ENCODE results near the gene ANKRD13A.

The ANKRD13A gene

DNA sequence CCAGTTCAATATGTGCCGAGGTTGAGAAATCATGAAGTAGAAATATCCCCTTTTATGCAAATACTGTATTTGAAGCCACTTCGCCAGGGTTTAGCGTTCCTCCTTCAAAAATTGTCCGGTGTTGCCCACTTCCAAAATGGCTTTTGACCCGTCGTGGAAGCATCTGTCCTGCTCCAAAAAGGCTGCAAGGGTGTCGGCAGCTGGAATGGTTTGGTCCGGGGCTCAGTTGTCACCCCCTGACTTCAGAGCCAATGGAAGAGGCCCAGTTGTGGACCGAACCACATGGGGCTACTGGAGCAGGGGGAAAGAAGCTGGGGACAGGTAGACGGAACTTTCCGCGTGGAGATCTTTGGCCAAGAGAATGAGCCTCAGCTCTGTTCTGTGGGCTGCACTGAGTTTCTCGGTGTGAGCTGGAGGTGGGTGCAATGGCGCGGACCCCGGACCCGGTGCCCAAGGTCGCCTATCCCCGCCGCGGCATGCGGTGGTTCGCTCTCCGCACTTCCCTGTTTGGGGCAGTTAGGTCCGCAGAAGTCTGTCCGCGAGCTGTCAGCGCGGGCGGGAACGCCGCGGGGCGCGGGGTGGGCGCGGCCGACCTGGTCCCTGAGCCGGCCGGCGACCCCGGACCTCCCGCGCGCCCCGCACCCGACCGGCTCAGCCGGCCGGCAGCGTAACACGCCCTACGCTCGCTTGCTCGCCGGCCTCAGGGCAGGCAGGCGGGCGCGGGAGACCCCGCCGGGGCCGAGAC is at the start of gene ANKRD13A:
Gene ANKRD13A, plus strand, starts transcription at position 527 of the 745 bp plus-strand sequence. CDS start 259 bp downstream, outside the sequence.
- DNase-seq (ENCODE audit: low read depth, low spot score) = peak; percentile 96

DNA sequence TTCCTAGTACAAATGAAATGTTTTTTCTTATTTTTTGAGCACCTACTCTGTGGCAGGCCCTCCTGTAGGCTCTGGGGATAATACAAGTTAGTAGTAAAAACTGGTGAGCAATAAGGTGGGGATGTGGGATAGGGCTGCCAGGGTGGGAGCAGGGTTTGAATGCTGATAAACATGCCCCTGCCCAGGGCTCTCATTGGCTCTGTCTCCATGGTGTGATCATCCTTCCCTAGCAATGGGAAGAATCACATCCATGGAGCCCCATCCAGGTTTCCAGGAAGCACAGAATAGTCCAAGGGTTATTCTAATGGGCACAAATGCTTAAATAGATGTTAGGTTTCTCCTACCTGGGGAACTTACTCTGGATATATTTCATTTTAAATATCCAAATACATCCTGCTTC is 48.6 kb upstream of the ANKRD13A start:
- no peak for DNase-seq (ENCODE audit: low read depth, low spot score)

DNA sequence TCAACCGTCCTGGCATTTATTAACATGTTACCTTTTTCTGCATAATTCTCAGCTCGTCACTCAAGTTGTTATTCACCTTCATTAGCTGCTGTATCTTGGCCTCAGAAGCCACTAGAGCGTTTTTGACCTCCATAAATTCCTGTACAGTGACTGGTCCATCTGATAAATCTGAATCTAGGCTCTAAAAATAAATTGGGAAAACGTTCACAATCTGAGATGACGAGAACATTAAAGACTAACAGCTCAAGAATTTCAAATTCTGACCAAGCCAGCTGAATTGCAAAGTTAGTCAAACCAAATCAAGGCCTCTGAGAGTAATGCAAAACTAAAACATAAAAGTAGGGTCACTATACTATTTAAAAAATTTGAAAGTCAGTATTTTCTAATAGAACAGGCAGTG is 48.1 kb upstream of the ANKRD13A start:
- peak; percentile 88 for DNase-seq (ENCODE audit: low read depth, low spot score)

DNA sequence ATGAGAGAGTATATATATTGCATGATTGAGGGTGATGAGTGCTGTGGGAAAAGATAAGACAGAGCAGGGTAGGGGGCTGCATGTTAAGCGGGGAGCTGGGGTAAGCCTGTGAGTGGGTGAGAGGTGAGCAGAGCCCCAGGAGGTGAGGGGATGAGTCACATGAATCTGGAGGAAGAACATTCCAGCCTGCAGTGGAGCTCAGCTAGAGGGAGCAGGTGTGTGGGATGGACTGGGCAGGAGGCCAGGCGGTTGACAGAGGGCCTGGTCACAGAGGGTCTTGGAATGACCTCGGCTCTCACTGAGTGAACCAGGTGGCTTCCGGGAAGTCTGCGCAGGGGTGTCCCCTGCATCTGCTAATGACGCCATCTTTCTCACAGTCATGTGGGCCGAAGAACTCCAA is 47.5 kb upstream of the ANKRD13A start:
- peak; percentile 85 for DNase-seq (ENCODE audit: low read depth, low spot score)

DNA sequence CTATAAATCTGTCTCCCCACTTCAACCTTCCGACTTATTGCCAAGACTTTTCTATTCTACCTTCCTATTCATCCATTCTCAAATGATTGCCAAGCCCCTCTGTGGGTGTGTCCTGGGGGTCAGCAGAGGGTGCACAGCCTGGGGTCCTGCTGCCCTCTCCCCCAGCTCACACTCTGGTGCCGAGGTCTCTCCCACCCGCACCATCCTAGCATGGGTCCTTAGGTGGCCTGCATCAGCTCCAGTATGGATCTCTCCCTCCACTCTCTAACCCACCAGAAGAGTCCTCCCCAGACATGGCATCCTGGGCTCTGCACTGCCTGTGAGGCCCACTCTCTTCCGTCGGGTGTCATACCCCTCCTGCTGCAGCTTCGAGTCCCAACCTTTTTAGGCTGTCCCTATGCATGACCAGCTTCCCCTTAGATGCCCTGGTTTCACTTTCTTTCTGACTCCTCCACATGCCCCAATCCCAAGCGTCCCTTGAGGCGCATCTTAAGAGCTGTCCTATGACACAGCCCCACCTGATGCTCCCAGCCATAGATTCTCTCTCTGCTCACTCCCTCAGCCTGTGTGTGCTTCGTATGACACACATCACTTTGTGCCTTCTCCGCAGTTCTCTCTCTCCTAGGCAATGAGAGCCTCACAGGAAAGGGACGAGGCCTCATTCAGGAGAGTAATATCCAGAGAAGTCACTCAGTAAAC is 46.9 kb upstream of the ANKRD13A start:
- no peak for DNase-seq (ENCODE audit: low read depth, low spot score)

DNA sequence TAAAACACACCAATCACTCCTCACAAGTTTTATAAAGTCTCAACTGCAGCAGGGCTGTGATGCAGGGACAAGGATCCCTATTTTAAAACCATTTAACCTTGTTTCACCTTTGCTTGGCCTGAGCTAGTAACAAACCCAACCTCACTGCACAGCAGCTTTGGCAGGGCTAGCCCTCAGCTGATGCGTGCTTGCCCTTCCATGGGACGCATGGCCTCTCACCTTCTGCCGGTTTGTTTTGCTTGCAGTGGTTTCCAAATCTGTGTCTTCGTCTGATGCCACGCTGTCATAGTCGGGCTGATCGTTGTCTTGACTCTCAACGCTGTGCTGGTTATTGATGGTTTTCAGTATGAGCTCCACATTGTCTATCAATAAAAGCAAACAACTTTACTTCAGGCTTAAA is 46.4 kb upstream of the ANKRD13A start:
- DNase-seq (ENCODE audit: low read depth, low spot score) = no peak

DNA sequence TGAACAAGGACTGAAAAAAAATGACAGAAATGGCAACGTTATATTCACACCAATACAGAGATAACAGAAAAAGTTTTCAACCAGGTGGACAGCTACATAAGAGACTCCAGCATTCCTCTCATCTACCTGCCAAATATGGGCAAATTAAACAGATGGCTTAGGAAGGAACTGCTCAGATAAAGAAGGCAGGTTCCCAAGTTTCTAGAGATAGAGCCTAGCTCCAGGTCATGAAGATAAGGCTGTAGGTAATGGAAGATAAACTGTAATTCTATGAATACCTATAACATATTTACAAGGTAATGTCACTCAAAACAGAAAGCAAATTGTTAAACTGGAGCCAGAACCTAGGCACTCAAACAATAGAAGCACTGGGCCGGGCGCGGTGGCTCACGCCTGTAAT is 45.6 kb upstream of the ANKRD13A start:
- no peak for DNase-seq (ENCODE audit: low read depth, low spot score)

DNA sequence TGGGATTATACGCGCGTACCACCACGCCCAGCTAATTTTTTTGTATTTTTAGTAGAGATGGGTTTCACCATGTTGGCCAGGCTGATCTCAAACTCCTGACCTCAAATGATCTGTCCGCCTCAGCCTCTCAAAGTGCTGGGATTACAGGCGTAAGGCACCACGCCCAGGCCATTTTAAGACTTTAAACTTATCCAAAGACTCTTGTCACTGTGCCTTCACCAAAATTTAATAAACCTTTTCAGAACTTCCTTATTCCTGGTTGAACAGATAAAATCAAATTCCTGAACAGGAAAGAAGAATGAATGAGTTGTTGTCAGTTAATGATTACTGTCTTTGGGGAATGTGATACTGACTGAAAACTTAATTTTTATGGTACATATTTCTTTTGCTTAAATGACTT is 40.9 kb upstream of the ANKRD13A start:
- DNase-seq (ENCODE audit: low read depth, low spot score) = no peak

DNA sequence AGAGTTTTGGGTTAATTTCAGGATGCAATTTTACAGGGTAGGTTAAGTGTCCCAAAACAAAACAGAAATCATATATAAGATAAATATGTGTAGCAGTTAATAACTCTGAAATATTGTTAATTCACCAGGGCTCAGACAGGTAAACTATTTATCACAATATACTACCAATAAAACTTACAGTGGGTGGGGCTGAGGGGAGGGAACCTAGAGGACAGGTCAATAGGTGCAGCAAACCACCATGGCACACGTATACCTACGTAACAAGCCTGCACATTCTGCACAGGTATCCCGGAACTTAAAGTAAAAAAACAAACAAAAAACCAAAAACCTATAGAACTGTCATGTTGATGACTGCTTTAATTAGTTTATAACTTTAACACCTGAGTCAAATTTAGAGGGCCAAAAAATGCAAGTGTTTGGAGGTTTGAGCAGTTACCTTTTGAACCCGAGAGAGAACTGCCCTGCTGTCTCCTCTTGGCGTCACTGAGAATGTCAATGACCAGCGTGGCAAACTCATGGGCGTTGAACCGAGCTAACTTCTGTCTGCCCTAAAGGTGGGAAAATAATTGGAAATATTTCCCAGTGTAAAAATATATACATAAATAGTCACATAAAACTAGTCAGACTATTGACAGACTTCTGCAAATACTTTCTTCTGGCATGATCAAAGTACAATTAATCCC is 39.7 kb upstream of the ANKRD13A start:
- DNase-seq (ENCODE audit: low read depth, low spot score) = no peak

DNA sequence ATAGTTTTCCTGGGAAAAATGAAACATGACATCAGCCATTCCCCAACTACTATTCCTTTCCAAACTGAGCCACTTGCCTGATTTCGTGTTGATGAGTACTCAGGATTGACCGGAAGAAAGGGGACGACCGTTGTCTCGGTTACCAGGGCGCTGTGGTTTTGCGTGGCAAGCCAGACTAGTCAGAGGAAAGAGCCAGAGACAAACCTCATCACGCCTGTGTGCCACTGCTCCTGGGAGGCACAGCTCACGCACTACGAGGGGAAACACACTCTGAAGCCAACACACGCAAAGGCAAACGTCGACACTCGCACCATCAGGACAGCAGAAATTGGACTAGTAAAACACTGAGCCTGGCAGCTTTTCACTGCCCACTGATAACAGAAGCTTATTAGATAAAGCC is 38.0 kb upstream of the ANKRD13A start:
- DNase-seq (ENCODE audit: low read depth, low spot score) = peak; percentile 68

DNA sequence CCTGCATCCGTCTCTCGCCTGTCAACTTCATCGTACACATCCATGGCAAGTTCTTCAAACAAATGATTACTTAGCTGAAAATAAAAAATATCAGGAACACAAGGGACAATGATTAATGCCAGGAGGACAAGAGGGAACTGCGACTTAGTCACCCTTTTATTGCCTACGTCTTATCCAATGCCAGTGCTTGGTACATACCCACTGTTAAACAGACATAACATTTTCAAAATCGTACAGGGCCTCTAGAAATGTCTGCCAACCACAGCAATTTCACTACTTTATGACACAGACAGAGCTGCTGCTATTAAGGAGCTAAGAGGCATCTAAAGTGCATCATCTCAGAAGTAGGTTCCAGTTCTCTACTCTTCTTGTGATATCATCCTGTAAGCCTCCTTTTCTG is 37.6 kb upstream of the ANKRD13A start:
- DNase-seq (ENCODE audit: low read depth, low spot score) = no peak

DNA sequence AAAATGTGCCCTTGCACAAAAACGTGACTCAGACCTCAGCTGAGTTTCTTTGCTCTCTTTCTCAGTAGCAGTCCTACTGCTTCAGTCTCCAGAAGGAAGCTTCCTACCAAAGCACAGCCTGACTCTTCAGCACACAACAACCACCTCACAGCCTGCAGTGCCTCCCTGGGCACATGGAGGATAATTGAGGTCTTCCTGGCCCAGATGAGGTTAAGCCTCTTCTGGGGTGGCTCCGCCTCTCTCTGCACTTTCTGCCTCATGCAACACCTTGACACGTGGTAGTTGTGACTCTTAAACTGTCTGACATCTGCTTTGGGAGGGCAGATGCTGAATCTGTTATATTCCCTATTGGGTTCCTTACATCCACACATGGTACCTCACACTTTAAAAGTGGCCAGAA is 36.8 kb upstream of the ANKRD13A start:
- DNase-seq (ENCODE audit: low read depth, low spot score) = no peak

DNA sequence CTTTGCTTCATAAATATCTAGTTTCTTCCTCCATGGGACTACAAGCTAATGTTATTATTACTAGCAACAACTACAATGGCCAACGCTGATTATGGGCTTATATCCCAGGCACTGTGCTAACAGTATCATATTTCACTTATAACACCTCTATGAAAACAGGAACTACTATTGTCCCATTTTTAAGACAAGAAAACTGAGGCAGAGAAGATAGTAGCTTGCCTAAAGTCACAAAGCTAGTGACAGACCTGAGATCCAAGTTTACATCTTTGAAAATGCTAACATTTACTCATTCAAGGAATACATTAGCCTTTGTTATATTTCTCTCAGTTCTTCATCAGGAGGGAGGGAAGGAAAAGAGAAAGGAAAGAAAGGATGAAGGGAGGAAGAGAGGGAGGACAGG is 35.9 kb upstream of the ANKRD13A start:
- DNase-seq (ENCODE audit: low read depth, low spot score) = no peak

DNA sequence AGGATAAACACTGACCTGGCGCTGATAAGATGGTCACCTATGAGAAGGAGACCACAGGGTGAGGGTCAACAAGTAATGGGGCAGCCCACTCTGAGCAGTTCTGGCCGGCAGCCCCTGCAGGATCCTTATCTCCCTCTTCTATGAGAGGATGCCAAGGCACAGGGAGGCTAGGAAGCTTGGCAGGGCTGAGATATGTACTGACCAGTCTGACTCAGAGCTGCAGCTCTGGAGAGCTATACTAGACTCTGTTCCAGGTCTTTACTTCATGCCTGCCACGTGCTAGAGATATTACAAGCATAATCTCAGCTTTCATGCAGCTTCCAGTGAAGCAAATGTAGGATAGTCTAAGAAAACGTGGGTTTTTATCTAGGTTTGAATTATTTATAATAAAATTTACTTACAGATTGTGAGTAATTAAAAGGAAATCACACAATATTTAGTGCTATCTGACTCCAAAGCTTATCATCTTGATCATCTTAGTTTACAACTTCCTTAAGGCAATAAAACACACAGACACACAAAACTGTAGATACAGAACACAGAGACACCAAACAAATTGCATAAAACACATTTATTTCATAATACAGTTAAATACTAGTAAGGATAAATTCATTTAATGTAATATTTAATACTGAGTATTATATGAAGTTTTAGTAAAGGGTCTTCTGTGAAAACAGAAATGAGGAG is 35.3 kb upstream of the ANKRD13A start:
- peak; percentile 63 for DNase-seq (ENCODE audit: low read depth, low spot score)

DNA sequence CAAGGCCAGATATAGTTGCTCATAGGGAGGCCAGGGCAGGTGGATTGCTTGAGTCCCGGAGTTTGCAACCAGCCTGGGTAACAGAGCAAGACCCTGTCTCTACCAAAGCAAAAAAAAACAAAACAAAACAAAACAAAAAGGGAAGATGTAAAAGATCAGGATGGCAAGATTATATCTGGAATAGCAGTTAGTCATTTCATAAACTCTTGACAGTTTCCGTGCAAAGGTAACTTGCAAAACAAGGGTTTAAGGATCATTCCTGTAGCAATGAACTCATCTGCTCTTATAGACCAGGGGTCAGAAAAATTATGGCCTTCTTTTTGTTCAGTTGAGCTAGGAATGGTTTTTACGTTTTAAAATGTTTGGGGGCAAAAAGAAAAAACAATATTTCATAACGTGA is 32.7 kb upstream of the ANKRD13A start:
- DNase-seq (ENCODE audit: low read depth, low spot score) = no peak

DNA sequence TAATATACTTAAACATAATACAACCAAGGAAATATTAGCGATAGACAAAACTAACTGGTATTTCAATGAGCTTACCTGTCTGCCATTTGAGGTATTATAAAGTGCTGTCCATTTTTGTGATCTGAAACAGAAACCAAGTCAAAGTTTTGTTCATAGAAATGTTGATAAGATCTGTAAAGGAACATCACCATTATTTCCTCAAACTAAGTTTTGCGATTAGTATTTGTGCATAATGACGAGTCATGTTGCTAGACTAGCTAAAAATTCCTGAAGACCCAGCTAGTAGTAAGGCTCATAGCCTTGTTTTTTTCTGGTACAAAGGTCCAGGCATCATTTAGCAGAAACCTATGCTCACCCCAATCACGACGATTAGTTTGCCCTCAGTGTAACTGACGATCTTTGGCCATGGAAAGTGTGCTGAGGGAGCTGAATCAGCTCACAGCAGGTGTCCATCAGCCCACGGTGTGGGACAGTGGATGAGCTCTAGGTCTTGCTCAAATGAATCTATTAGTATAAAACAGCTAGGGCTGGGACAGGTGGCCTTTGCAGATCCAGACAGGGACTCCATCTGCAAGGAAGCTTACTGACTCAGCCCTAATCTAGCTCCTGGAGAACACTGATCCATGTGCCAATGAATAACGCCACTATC is 31.7 kb upstream of the ANKRD13A start:
- DNase-seq (ENCODE audit: low read depth, low spot score) = no peak

DNA sequence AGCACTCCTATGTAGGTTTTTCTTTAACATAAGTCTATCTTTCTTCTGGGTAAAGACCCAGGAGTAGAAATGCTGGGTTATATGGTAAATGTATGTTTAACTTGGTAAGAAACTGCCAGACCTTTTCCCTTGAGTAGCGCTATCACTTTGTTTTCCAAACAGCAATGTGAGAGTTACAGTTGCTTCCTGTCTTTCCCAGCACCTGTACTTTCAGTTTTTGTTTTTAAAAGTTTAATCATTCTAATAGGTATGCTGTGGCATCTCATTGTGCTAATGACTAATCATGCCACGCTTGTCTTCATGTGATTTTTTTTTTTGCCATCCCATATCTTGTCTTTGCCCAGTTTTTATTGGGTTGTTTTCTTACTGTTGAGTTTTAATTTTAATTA is 31.2 kb upstream of the ANKRD13A start:
- no peak for DNase-seq (ENCODE audit: low read depth, low spot score)

DNA sequence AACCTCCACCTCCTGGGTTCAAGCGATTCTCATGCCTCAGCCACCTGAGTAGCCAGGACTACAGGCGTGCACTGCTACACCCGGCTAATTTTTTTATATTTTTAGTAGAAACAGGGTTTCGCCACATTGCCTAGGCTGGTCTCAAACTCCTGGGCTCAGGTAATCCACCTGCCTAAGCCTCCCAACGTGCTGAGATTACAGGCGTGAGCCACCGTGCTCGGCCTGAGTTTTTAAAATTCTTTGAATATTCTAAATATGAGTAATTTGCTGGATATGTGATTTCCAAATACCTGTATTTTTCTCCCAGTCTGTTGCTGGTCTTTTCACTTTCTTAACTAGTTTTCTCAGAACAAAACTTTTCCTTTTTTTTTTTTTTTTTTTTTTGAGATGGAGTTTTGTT is 30.4 kb upstream of the ANKRD13A start:
- DNase-seq (ENCODE audit: low read depth, low spot score) = no peak

DNA sequence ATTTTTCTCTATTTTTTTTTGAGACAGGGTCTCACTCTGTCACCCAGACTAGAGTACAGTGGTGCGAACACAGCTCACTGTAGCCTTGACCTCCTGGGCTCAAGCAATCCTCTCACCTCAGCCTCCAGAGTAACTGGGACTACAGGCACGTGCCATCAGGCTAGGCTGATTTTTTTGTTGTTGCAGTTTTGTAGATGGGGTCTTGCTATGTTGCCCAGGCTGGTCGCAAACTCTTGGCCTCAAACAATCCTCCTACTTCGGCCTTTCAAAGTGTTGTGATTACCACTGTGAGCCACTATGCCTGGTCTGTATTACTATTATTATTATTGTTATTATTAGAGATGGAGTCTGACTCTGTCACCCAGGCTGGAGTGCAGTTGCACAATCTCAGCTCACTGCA is 26.4 kb upstream of the ANKRD13A start:
- DNase-seq (ENCODE audit: low read depth, low spot score) = no peak

DNA sequence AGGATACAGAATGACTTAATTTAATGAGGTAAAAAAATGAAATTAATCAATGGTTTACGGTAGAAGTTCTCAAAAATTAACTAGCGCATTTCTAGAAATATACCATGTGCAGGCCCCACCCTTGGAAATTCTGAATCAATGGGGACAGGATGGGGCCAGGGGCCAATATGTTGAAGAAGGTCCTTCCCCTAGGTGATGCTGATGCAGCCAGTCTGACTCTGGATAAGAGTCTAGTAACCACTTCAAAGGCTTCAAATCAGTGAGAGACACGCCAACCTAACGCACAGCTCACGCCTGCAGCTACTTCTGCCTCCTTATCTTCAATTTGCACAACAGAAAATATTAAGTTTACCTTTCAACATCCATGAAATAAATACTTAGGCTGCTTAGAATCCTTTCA is 17.9 kb upstream of the ANKRD13A start:
- no peak for DNase-seq (ENCODE audit: low read depth, low spot score)

DNA sequence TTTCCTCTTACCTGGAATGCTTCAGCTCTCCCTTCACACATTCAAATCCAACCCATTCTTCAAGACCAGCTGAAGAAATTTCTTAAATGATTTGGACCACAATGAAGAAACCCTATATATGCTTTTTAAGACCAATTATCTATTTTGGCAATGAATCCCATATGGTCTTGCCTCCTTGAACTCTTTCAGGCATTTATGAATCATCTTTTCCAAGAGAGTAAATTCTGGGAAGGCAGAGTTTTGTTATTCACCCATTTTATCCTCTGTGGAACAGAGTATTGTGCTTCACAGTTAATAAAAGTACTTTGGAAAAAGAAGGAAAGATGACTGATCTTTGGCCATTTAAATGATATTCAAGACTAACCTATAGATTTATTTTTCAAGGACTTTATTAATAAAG is 17.0 kb upstream of the ANKRD13A start:
- DNase-seq (ENCODE audit: low read depth, low spot score) = no peak

Data from astrocyte of the hippocampus (primary cell).